Smooth muscle cell (in vitro differentiated cells): ENCODE measurements around the gene OLAH. TPM values are rescaled to one million over a fixed set of nuclear protein-coding genes. Genes with fewer than 3 reads are reported as not detected.
"Not testable (repeated sequence)": the region's sequence is repeated elsewhere in the genome, so short reads cannot be mapped to it uniquely, and the experiment has no call there.

Source experiments
- DNase-seq: peaks from one replicate; lab custom pipeline; 2025; ENCODE audit not compliant: unreplicated experiment; lab: John Stamatoyannopoulos, UW
- H2AFZ ChIP-seq: fragments of 200-600 bp; sonication (generic); 2 replicates; pipeline ENCODE4 v1.6.0; 2016; ENCODE audit warnings: antibody characterized with exemption, low read depth, mild to moderate bottlenecking
- H3F3A ChIP-seq: fragments of 200-600 bp; sonication (generic); 2 replicates; pipeline ENCODE4 v1.6.0; 2017; ENCODE audit warnings: antibody characterized with exemption, low read depth
- H3K27ac ChIP-seq: fragments of 200-600 bp; sonication (generic); 2 replicates; pipeline ENCODE4 v1.5.1; 2016; ENCODE audit warnings: low read depth, mild to moderate bottlenecking
- H3K27me3 ChIP-seq: fragments of 200-600 bp; sonication (generic); 2 replicates; pipeline ENCODE4 v1.6.1; 2016; ENCODE audit warnings: low read depth, mild to moderate bottlenecking
- H3K36me3 ChIP-seq: fragments of 200-600 bp; sonication (generic); 2 replicates; pipeline ENCODE4 v1.5.1; 2016; ENCODE audit warnings: low read depth
- H3K4me1 ChIP-seq: fragments of 200-600 bp; sonication (generic); 2 replicates; pipeline ENCODE4 v1.5.1; 2016; ENCODE audit warnings: low read depth
- H3K4me2 ChIP-seq: fragments of 200-600 bp; sonication (generic); 2 replicates; pipeline ENCODE4 v1.6.0; 2016; ENCODE audit warnings: mild to moderate bottlenecking
- H3K4me3 ChIP-seq: fragments of 200-600 bp; sonication (generic); 2 replicates; pipeline ENCODE4 v1.5.1; 2016; ENCODE audit warnings: mild to moderate bottlenecking
- H3K79me2 ChIP-seq: fragments of 200-600 bp; sonication (generic); 2 replicates; pipeline ENCODE4 v1.6.0; 2016; ENCODE audit warnings: low read depth, mild to moderate bottlenecking
- H3K9ac ChIP-seq: fragments of 200-600 bp; sonication (generic); 2 replicates; pipeline ENCODE4 v1.6.0; 2016; ENCODE audit warnings: low read depth
- H3K9me3 ChIP-seq: fragments of 200-600 bp; sonication (generic); replicated peaks from 2 replicates; pipeline ENCODE4 v1.5.1; 2016; ENCODE audit warnings: low read depth
- H4K20me1 ChIP-seq: fragments of 200-600 bp; sonication (generic); 2 replicates; pipeline ENCODE4 v1.6.0; 2016; ENCODE audit warnings: low read depth
- WGBS: methylation state at CpG from one replicate; pipeline ENCODE4 v1.1.7; 2016; ENCODE audit warnings: low lambda C conversion rate; 5-methylcytosine and 5-hydroxymethylcytosine counted together
- polyA plus RNA-seq: library from polyadenylated mRNA; unstranded; fragments of >200 nt; fragmentation: Nextera tagmentation; extraction: Ambion mirVana; gene quantifications from 2 replicates; pipeline ENCODE4 v1.2.1, GENCODE V29; 2016
- total RNA-seq: library from RNA; depleted of rRNA; stranded (reverse); fragments of >200 nt; gene quantifications from 2 replicates; pipeline ENCODE4 v1.2.3, GENCODE V29; 2014
- TF ChIP-seq, protein P1 (sequence below): fragments of 200-600 bp; sonication (generic); IDR thresholded peaks from 2 replicates; pipeline ENCODE4 v1.5.1; 2017; ENCODE audit warnings: borderline replicate concordance, mild to moderate bottlenecking, antibody characterized with exemption; ENCODE audit not compliant: insufficient read depth, poor library complexity, severe bottlenecking

Gene OLAH
- total RNA-seq (not detected in 2 replicates), polyA plus RNA-seq (not detected in 2 replicates)

DNA sequence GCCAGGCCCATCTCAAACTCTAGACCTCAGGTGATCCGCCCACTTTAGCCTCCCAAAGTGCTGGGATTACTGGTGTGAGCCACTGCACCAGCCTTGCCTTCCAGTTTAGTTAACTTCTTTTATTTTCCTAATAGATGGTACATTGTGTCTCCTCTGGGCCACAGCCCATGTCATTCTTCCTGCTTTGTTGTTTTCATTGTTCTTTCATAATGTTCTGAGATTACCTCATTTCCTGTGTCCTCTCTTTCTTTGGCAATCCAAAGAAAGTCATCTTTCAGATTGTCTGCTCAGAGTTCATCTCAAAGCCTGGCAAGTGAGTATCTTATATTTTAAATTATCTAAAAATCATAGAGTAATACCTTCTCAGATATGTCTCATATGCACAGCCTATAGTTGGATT lies at the start of gene OLAH:
Gene OLAH (plus strand): TSS at position 270 of the 400 bp plus-strand sequence. CDS start 3,346 bp downstream, outside the sequence.
- Histone ChIP-seq H3K4me3 (no peak within 1 kb of the TSS), H3K36me3 (no peaks in the 10 kb centered on the region), H3K4me1 (no peaks in the 10 kb centered on the region), H3K27ac (no peak within 1 kb of the TSS), H3K9ac (no peak within 1 kb of the TSS), H3F3A (no peaks in the 10 kb centered on the region), H3K27me3 (no peaks in the 10 kb centered on the region), H2AFZ (no peak within 1 kb of the TSS), H3K9me3 (no peaks in the 10 kb centered on the region), H4K20me1 (no peaks in the 10 kb centered on the region), H3K4me2 (no peak within 1 kb of the TSS), H3K79me2 (no peaks in the 10 kb centered on the region)
- DNase-seq: no peak
- TF ChIP-seq, protein P1, sequence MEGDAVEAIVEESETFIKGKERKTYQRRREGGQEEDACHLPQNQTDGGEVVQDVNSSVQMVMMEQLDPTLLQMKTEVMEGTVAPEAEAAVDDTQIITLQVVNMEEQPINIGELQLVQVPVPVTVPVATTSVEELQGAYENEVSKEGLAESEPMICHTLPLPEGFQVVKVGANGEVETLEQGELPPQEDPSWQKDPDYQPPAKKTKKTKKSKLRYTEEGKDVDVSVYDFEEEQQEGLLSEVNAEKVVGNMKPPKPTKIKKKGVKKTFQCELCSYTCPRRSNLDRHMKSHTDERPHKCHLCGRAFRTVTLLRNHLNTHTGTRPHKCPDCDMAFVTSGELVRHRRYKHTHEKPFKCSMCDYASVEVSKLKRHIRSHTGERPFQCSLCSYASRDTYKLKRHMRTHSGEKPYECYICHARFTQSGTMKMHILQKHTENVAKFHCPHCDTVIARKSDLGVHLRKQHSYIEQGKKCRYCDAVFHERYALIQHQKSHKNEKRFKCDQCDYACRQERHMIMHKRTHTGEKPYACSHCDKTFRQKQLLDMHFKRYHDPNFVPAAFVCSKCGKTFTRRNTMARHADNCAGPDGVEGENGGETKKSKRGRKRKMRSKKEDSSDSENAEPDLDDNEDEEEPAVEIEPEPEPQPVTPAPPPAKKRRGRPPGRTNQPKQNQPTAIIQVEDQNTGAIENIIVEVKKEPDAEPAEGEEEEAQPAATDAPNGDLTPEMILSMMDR: no peak
- WGBS: 100% methylated on average over 1 of the region's 1 CpG

DNA sequence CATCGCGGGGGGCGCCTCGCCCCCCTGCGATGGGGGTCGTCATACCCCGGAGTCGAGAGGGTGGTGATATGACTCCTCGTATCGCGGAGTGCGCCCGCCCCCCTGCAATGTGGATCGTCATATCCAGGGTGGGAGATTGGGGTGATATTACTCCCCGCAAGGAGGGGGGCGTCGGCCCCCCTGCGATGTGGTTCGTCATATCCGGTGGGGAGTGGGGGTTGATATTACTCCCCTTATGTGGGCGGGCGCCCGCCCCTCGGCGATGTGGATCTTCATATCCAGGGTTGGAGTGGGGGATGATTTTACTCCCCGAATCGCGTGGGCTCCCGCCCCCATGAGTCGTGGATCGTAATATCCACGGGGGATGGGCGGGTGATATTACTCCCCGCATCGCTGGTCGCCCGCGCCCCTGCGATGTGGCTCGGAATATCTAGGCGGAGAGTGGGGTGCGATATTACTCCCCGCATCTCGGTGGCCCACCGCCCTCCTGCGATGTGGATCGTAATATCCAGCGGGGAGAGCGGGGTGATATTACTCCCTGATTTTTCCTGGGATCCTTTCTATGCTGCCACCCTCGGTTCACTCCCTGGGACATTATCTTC lies 47.7 kb upstream of the OLAH start:
- no peaks in the 10 kb centered on the region for H3K79me2 ChIP-seq
- no peak overlapping the region for H3K4me3 ChIP-seq
- no peak overlapping the region for H3K4me2 ChIP-seq
- no peaks in the 10 kb centered on the region for H3K4me1 ChIP-seq
- H3K9ac ChIP-seq: no peak overlapping the region
- no peaks in the 10 kb centered on the region for H3F3A ChIP-seq
- H3K9me3 ChIP-seq: no peaks in the 10 kb centered on the region
- no peak overlapping the region for H2AFZ ChIP-seq
- H3K27ac ChIP-seq: no peak overlapping the region
- no peaks in the 10 kb centered on the region for H3K27me3 ChIP-seq
- 94% methylated on average over 48 of the region's 50 CpGs for WGBS
- H3K36me3 ChIP-seq: no peaks in the 10 kb centered on the region
- DNase-seq: no peak
- no peaks in the 10 kb centered on the region for H4K20me1 ChIP-seq
- TF ChIP-seq, protein P1: no peak

- H3K4me3 ChIP-seq, H4K20me1 ChIP-seq, H3K4me1 ChIP-seq, H2AFZ ChIP-seq, H3K9ac ChIP-seq, H3F3A ChIP-seq, H3K9me3 ChIP-seq, DNase-seq, H3K4me2 ChIP-seq, H3K27me3 ChIP-seq, H3K36me3 ChIP-seq, H3K79me2 ChIP-seq, H3K27ac ChIP-seq: not testable (repeated sequence)
- 71% methylated on average over 5 of the region's 5 CpGs for WGBS
These were observed 30.2 kb upstream of the OLAH start for GRCh38 chr10:15013530-15013929.

GRCh38 chr10:15015451-15015850 lies 28.3 kb upstream of the OLAH start:
- no peak overlapping the region for H3K4me3 ChIP-seq
- 92% methylated on average over 7 of the region's 7 CpGs for WGBS
- TF ChIP-seq, protein P1: no peak
- H3K27me3 ChIP-seq: peaks cover 9% of the 10 kb centered on the region
- no peaks in the 10 kb centered on the region for H3K36me3 ChIP-seq
- H3K9me3 ChIP-seq: no peaks in the 10 kb centered on the region
- no peak overlapping the region for H3K27ac ChIP-seq
- no peaks in the 10 kb centered on the region for H3F3A ChIP-seq
- no peaks in the 10 kb centered on the region for H3K79me2 ChIP-seq
- H3K4me2 ChIP-seq: no peak overlapping the region
- no peaks in the 10 kb centered on the region for H3K4me1 ChIP-seq
- DNase-seq: no peak
- no peak overlapping the region for H2AFZ ChIP-seq
- no peaks in the 10 kb centered on the region for H4K20me1 ChIP-seq
- no peak overlapping the region for H3K9ac ChIP-seq

- H3K79me2 ChIP-seq, H3K9me3 ChIP-seq, H2AFZ ChIP-seq, H4K20me1 ChIP-seq, H3K4me3 ChIP-seq, H3K36me3 ChIP-seq, DNase-seq, H3K4me2 ChIP-seq, H3K27me3 ChIP-seq, H3K4me1 ChIP-seq, H3K27ac ChIP-seq, H3K9ac ChIP-seq, H3F3A ChIP-seq: not testable (repeated sequence)
- 82% methylated on average over 5 of the region's 5 CpGs for WGBS
These were observed 22.8 kb upstream of the OLAH start for GRCh38 chr10:15020966-15021365.

GRCh38 chr10:15023079-15023478 lies 20.7 kb upstream of the OLAH start:
- H3K27ac ChIP-seq, H3K9me3 ChIP-seq, H3K4me1 ChIP-seq, H3K4me2 ChIP-seq, H3K36me3 ChIP-seq, H3K9ac ChIP-seq, H3K4me3 ChIP-seq, H3K79me2 ChIP-seq, H4K20me1 ChIP-seq, H3K27me3 ChIP-seq, H3F3A ChIP-seq, H2AFZ ChIP-seq, DNase-seq: not testable (repeated sequence)
- WGBS: 90% methylated on average over 6 of the region's 6 CpGs
